H1 (cell line): Measurements from ENCODE around the gene BCL2L13. TPM values are rescaled to one million over a fixed set of nuclear protein-coding genes. Genes with fewer than 3 reads are reported as not detected.

Experiments used
- CTCF ChIA-PET: fragments of 300-600 bp; sonication (Branson Sonifier 250); formaldehyde crosslinking; loops from one replicate; lab custom pipeline; 2021; ENCODE audit not compliant: partially characterized antibody; lab: Charles Lee
- POLR2A ChIA-PET: fragments of 300-600 bp; sonication (Branson Sonifier 250); formaldehyde crosslinking; loops from one replicate; lab custom pipeline; 2021; ENCODE audit warnings: inconsistent platforms; ENCODE audit not compliant: partially characterized antibody; lab: Charles Lee
- DNase-seq, 2 experiments: peaks; one replicate each; pipeline versions ENCODE4 v3.0.0 to v3.0.0-alpha.2; 2010 to 2022; ENCODE audit warnings: low spot score in 2 of 2, low read depth in 1 of 2, mixed read lengths in 1 of 2
- FAIRE-seq: peaks from 2 replicates; lab custom pipeline; 2011; peaks lifted over from hg19 to GRCh38; lab: Jason Lieb, UNC
- H2AFZ ChIP-seq: 2 replicates; pipeline ENCODE4 v1.8.1; 2012; ENCODE audit warnings: low read length, inconsistent platforms
- H2AK5ac ChIP-seq: 2 replicates; pipeline ENCODE4 v1.6.1; 2013; ENCODE audit warnings: low read depth, low read length
- H2BK120ac ChIP-seq: replicated peaks from 2 replicates; pipeline ENCODE3; 2013; ENCODE audit warnings: low read depth, low read length, inconsistent platforms
- H2BK12ac ChIP-seq: 2 replicates; pipeline ENCODE4 v1.6.1; 2013; ENCODE audit warnings: low read depth, low read length
- H2BK15ac ChIP-seq: 2 replicates; pipeline ENCODE4 v1.6.1; 2013; ENCODE audit warnings: low read length
- H2BK20ac ChIP-seq: 2 replicates; pipeline ENCODE4 v1.6.1; 2013; ENCODE audit warnings: low read length
- H2BK5ac ChIP-seq: 2 replicates; pipeline ENCODE4 v1.6.1; 2013; ENCODE audit warnings: low read depth, low read length
- H3K14ac ChIP-seq: 2 replicates; pipeline ENCODE4 v1.6.1; 2013; ENCODE audit warnings: inconsistent platforms; ENCODE audit not compliant: insufficient read length
- H3K18ac ChIP-seq: 2 replicates; pipeline ENCODE4 v1.6.1; 2013; ENCODE audit warnings: low read length; ENCODE audit errors: extremely low read depth
- H3K23ac ChIP-seq: 2 replicates; pipeline ENCODE4 v1.6.1; 2013; ENCODE audit warnings: inconsistent platforms; ENCODE audit not compliant: insufficient read length
- H3K23me2 ChIP-seq: 2 replicates; pipeline ENCODE4 v1.6.1; 2013; ENCODE audit warnings: low read depth, low read length
- H3K27ac ChIP-seq: 2 replicates; pipeline ENCODE4 v1.6.1; 2011; ENCODE audit warnings: low read depth, low read length, inconsistent platforms
- H3K27me3 ChIP-seq, 4 experiments: replicated peaks in 1 of 4; 1 replicate in 1 of 4; 2 replicates in 3 of 4; pipeline versions ENCODE4 v1.6.1 to v1.8.1; 2011 to 2013; ENCODE audit warnings: low read length in 3 of 4, mild to moderate bottlenecking in 3 of 4, inconsistent platforms in 2 of 4, mixed read lengths in 2 of 4, moderate library complexity in 1 of 4; ENCODE audit not compliant: control insufficient read depth in 3 of 4, insufficient read depth in 3 of 4; ENCODE audit errors: extremely low read depth in 1 of 4
- H3K36me3 ChIP-seq, 4 experiments: 2 replicates each; pipeline versions ENCODE4 v1.6.1 to v1.8.1; 2011 to 2013; ENCODE audit warnings: mild to moderate bottlenecking in 4 of 4, low read length in 3 of 4, moderate library complexity in 2 of 4, control low read depth in 1 of 4, inconsistent platforms in 1 of 4; ENCODE audit not compliant: insufficient read depth in 4 of 4, control insufficient read depth in 2 of 4
- H3K4ac ChIP-seq: replicated peaks from 2 replicates; pipeline ENCODE3; 2013; ENCODE audit warnings: low read length, low read depth, mixed read lengths, inconsistent platforms; ENCODE audit not compliant: insufficient read length
- H3K4me1 ChIP-seq, 4 experiments: replicated peaks in 1 of 4; 1 replicate in 1 of 4; 2 replicates in 3 of 4; pipeline versions ENCODE4 v1.6.1 to v1.8.1; 2011 to 2013; ENCODE audit warnings: low read length in 3 of 4, inconsistent platforms in 2 of 4, mixed read lengths in 1 of 4; ENCODE audit not compliant: insufficient read depth in 4 of 4, control insufficient read depth in 3 of 4
- H3K4me2 ChIP-seq, 2 experiments: 2 replicates each; pipeline versions ENCODE4 v1.6.1 to v1.8.1; 2011 to 2013; ENCODE audit warnings: low read depth in 2 of 2, low read length in 2 of 2, control low read depth in 1 of 2, inconsistent platforms in 1 of 2, mild to moderate bottlenecking in 1 of 2; ENCODE audit not compliant: insufficient read depth in 1 of 2
- H3K4me3 ChIP-seq, 4 experiments: fragments of 200-600, 300-600 bp in 1 of 4; sonication (generic), shearing (Covaris generic), sonication (Bioruptor Twin) in 1 of 4; 2 replicates each; pipeline versions ENCODE4 v1.5.1 to v1.8.1; 2011 to 2016; ENCODE audit warnings: low read length in 4 of 4, low read depth in 3 of 4, control low read depth in 2 of 4, inconsistent platforms in 2 of 4, mild to moderate bottlenecking in 2 of 4, mixed read lengths in 1 of 4, moderate library complexity in 1 of 4; ENCODE audit not compliant: insufficient read depth in 2 of 4; ENCODE audit errors: extremely low read depth in 1 of 4
- H3K56ac ChIP-seq: replicated peaks from 2 replicates; pipeline ENCODE3; 2013; ENCODE audit warnings: low read depth, mild to moderate bottlenecking, mixed read lengths, low read length, inconsistent platforms; ENCODE audit not compliant: insufficient read length
- H3K79me1 ChIP-seq: 2 replicates; pipeline ENCODE4 v1.6.1; 2013; ENCODE audit warnings: low read depth, low read length, control low read depth
- H3K79me2 ChIP-seq, 2 experiments: 2 replicates each; pipeline versions ENCODE4 v1.6.1 to v1.8.1; 2012 to 2013; ENCODE audit warnings: low read length in 2 of 2, mild to moderate bottlenecking in 2 of 2, inconsistent platforms in 1 of 2; ENCODE audit not compliant: insufficient read depth in 2 of 2, control insufficient read depth in 1 of 2
- H3K9ac ChIP-seq, 4 experiments: replicated peaks in 1 of 4; 1 replicate in 1 of 4; 2 replicates in 3 of 4; pipeline versions ENCODE4 v1.6.1 to v1.8.1; 2011 to 2013; ENCODE audit warnings: low read depth in 3 of 4, low read length in 3 of 4, control low read depth in 2 of 4, mild to moderate bottlenecking in 2 of 4, moderate library complexity in 2 of 4, inconsistent platforms in 1 of 4; ENCODE audit errors: extremely low read depth in 1 of 4
- H3K9me3 ChIP-seq, 2 experiments: 2 replicates each; pipeline versions ENCODE4 v1.6.1 to v1.8.1; 2012 to 2013; ENCODE audit warnings: mild to moderate bottlenecking in 2 of 2, moderate library complexity in 2 of 2, control low read depth in 1 of 2, inconsistent platforms in 1 of 2, low read depth in 1 of 2, low read length in 1 of 2, mixed read lengths in 1 of 2; ENCODE audit not compliant: insufficient read depth in 2 of 2
- H4K20me1 ChIP-seq, 2 experiments: replicated peaks in 1 of 2; 2 replicates each; pipeline versions ENCODE3 to v1.8.1; 2011 to 2013; ENCODE audit warnings: inconsistent platforms in 2 of 2, low read length in 2 of 2, mild to moderate bottlenecking in 1 of 2; ENCODE audit not compliant: insufficient read depth in 2 of 2, control insufficient read depth in 1 of 2
- H4K5ac ChIP-seq: 2 replicates; pipeline ENCODE4 v1.6.1; 2013; ENCODE audit warnings: low read length, low read depth, mixed read lengths, inconsistent platforms; ENCODE audit not compliant: insufficient read length
- H4K8ac ChIP-seq: 2 replicates; pipeline ENCODE4 v1.8.0; 2013; ENCODE audit warnings: mild to moderate bottlenecking, moderate library complexity, low read length, inconsistent platforms; ENCODE audit not compliant: insufficient read depth; ENCODE audit errors: extremely low read depth
- H4K91ac ChIP-seq: replicated peaks from 2 replicates; pipeline ENCODE3; 2013; ENCODE audit warnings: low read length, mixed read lengths, inconsistent platforms; ENCODE audit not compliant: insufficient read length
- BACH1 ChIP-seq: IDR thresholded peaks from 2 replicates; pipeline ENCODE4 v1.6.1; 2012; ENCODE audit warnings: low read length, improper control_type of control experiment
- BRCA1 ChIP-seq: IDR thresholded peaks from 2 replicates; pipeline ENCODE4 v1.6.1; 2012; ENCODE audit warnings: low read depth, low read length, improper control_type of control experiment
- CBX5 ChIP-seq: fragments of 300-800, 300-1000 bp; sonication (generic); IDR thresholded peaks from 2 replicates; pipeline ENCODE4 v1.7.1; 2016; ENCODE audit warnings: antibody characterized with exemption, low read length, low read depth
- CBX8 ChIP-seq: fragments of 300-800, 300-1000 bp; sonication (generic); IDR thresholded peaks from 2 replicates; pipeline ENCODE4 v1.7.1; 2016; ENCODE audit warnings: low read depth, low read length, borderline replicate concordance
- CREB1 ChIP-seq: IDR thresholded peaks from 2 replicates; pipeline ENCODE4 v1.6.1; 2012; ENCODE audit warnings: inconsistent platforms
- CTBP2 ChIP-seq: IDR thresholded peaks from 2 replicates; pipeline ENCODE4 v1.7.0; 2011; ENCODE audit warnings: borderline replicate concordance, mild to moderate bottlenecking, moderate library complexity, mixed read lengths, low read length; ENCODE audit not compliant: insufficient read depth, insufficient read length
- MAFK ChIP-seq: IDR thresholded peaks from 2 replicates; pipeline ENCODE4 v1.6.1; 2012; ENCODE audit warnings: low read depth, mild to moderate bottlenecking, improper control_type of control experiment, low read length
- POLR2A ChIP-seq, 2 experiments: IDR thresholded peaks; 1 replicate in 1 of 2; 2 replicates in 1 of 2; pipeline ENCODE4 v1.6.1; 2011; ENCODE audit warnings: low read depth in 2 of 2, low read length in 2 of 2, mild to moderate bottlenecking in 2 of 2; ENCODE audit errors: control extremely low read depth in 1 of 2
- SAP30 ChIP-seq: fragments of 300-600 bp; sonication (generic); IDR thresholded peaks from 2 replicates; pipeline ENCODE4 v1.7.1; 2012; ENCODE audit warnings: low read length, moderate library complexity, mild to moderate bottlenecking, inconsistent platforms; ENCODE audit not compliant: insufficient read depth, insufficient replicate concordance
- SP1 ChIP-seq: IDR thresholded peaks from 2 replicates; pipeline ENCODE4 v1.6.1; 2011; ENCODE audit warnings: low read depth, low read length
- SP2 ChIP-seq: IDR thresholded peaks from 2 replicates; pipeline ENCODE4 v1.6.1; 2012; ENCODE audit warnings: mild to moderate bottlenecking, low read length, inconsistent platforms
- SUZ12 ChIP-seq: fragments of 200-600 bp; sonication (generic); IDR thresholded peaks from 2 replicates; pipeline ENCODE4 v1.6.1; 2012; ENCODE audit warnings: mild to moderate bottlenecking, inconsistent platforms, low read length, moderate library complexity, mixed read lengths
- TAF7 ChIP-seq: optimal IDR thresholded peaks from 2 replicates; pipeline ENCODE3; 2011; ENCODE audit warnings: low read depth, mild to moderate bottlenecking, inconsistent platforms, low read length, moderate library complexity, borderline replicate concordance
- TBP ChIP-seq: IDR thresholded peaks from 2 replicates; pipeline ENCODE4 v1.6.1; 2011; ENCODE audit warnings: low read depth, low read length, improper control_type of control experiment
- WGBS, 2 experiments: shearing (Covaris generic) in 1 of 2; methylation state at CpG; one replicate each; pipeline versions ENCODE4 v1.1.6 to v1.1.7; 2013 to 2015; ENCODE audit warnings: low lambda C conversion rate in 2 of 2, mixed read lengths in 2 of 2, inconsistent platforms in 1 of 2, low coverage in 1 of 2, missing lambda C conversion rate in 1 of 2; ENCODE audit not compliant: insufficient replicate concordance in 2 of 2, insufficient coverage in 1 of 2, insufficient read length in 1 of 2; ENCODE audit errors: extremely low coverage in 1 of 2, missing lambda C conversion rate in 1 of 2; 5-methylcytosine and 5-hydroxymethylcytosine counted together
- polyA plus RNA-seq, 7 experiments: library from polyadenylated mRNA; depleted of rRNA in 3 of 7; stranded (reverse) in 5 of 7; unstranded in 2 of 7; fragments of >200 nt in 5 of 7; fragments of 200-250 nt in 2 of 7; gene quantifications; 1 replicate in 5 of 7; 2 replicates in 1 of 7; 4 replicates in 1 of 7; pipeline versions ENCODE4 v1.2.1 to v1.2.3, GENCODE V29; 2011 to 2013; ENCODE audit warnings: missing spikeins in 2 of 7, mixed read lengths in 2 of 7
- total RNA-seq: library from RNA; stranded (reverse); fragmentation: NEBNext Ultra II Directional; extraction: Animal tissue kit (Norgen Biotek cat#: 25700); gene quantifications from 2 replicates; pipeline ENCODE4 v1.2.1, GENCODE V29; 2021
- TF ChIP-seq, protein P1 (sequence below): IDR thresholded peaks from 2 replicates; pipeline ENCODE4 v1.6.1; 2011; ENCODE audit warnings: low read depth, mild to moderate bottlenecking, low read length; ENCODE audit not compliant: insufficient read depth

Gene BCL2L13
- total and polyA plus RNA-seq, 2 of the 8 experiments (the other 6 are each of a cell fraction or from before 2014, with no cell fraction given), result 20.7 to 35.0 TPM

DNA sequence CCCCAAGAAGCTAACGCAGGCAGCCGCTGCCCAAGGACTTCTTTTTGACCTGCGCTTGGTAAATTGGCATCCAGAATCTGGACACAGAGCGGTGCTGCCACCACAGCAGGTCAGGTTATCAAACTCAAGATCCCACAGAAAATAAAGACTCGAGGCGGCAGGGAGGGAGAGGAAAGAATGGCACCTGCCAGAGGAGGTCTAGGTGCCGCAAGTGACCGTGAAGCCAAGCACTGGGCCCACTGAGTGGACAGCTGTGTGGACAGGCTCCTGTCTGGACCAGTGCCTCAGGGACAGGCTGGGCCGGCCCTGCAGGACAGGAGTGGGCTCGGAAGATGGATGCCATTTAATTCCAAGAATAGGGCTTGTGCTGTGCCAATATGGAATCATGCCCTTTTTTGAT, 108.4 kb downstream of the BCL2L13 start:
- no peaks in the 10 kb centered on the region for H3K36me3 ChIP-seq
- peaks cover 6% of the 10 kb centered on the region; the same call in 1 of the 2 replicates for H3K79me1 ChIP-seq
- H4K5ac ChIP-seq, result no peak overlapping the region
- peaks cover 2 to 3% of the 10 kb centered on the region in 2 experiments for H4K20me1 ChIP-seq
- WGBS, 2 experiments, result 98% methylated on average over 10 of the region's 10 CpGs; no CpG with 5 or more reads in 1 of the 2 experiments
- H3K27me3 ChIP-seq, result no peaks in the 10 kb centered on the region
- no peak overlapping the region for H3K27ac ChIP-seq
- no peak overlapping the region for H2AFZ ChIP-seq
- H3K23me2 ChIP-seq, result peaks cover 2% of the 10 kb centered on the region; the same call in 1 of the 2 replicates
- no peaks in the 10 kb centered on the region; a peak in 1 of 4 replicates for H3K79me2 ChIP-seq
- H4K91ac ChIP-seq, result no peak overlapping the region
- DNase-seq (no peak), FAIRE-seq (no peak)
- ChIA-PET POLR2A (interaction anchor here (2.0 to 2.3 kb wide), 2 partner anchors 26 to 27 kb away, joined by 5 to 9 read pairs; partner anchors contain the start of gene BID), CTCF (interaction anchor here (0.6 to 12.0 kb wide), 2 partner anchors 41 to 1550 kb away, joined by 3 to 174 read pairs; no protein-coding TSS in a partner anchor)
- no peak overlapping the region for H3K9ac ChIP-seq
- H2AK5ac ChIP-seq, result no peak overlapping the region
- no peak overlapping the region for H2BK5ac ChIP-seq
- H2BK120ac ChIP-seq, result no peak overlapping the region
- H2BK15ac ChIP-seq, result no peak overlapping the region
- no peak overlapping the region for H3K14ac ChIP-seq
- H3K18ac ChIP-seq, result no peak overlapping the region
- H3K56ac ChIP-seq, result no peak overlapping the region
- no peak overlapping the region for H3K4me3 ChIP-seq
- H3K23ac ChIP-seq, result no peak overlapping the region
- H2BK12ac ChIP-seq, result no peak overlapping the region
- H2BK20ac ChIP-seq, result no peak overlapping the region
- H3K4me1 ChIP-seq, result peaks cover 0 to 7% (median 4%) of the 10 kb centered on the region in 4 experiments; a peak in 5 of 7 replicates
- no peaks in the 10 kb centered on the region for H3K9me3 ChIP-seq
- H4K8ac ChIP-seq, result no peak overlapping the region
- H3K4me2 ChIP-seq, result no peak overlapping the region
- no peak overlapping the region for H3K4ac ChIP-seq
- TF ChIP-seq BRCA1 (no peak), CREB1 (no peak), CBX5 (no peak), CBX8 (no peak), SAP30 (no peak), TAF7 (no peak), TBP (no peak), CTBP2 (no peak), POLR2A (IDR thresholded peaks at IDR 0.05; ENCODE audit: control extremely low read depth in 1 of 2, low read depth in 2 of 2, low read length in 2 of 2) (no peak), BACH1 (no peak), MAFK (no peak), SUZ12 (no peak), SP2 (no peak), SP1 (no peak)
- TF ChIP-seq, protein P1, sequence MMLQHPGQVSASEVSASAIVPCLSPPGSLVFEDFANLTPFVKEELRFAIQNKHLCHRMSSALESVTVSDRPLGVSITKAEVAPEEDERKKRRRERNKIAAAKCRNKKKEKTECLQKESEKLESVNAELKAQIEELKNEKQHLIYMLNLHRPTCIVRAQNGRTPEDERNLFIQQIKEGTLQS, result no peak
